Muscle of back (tissue), 11 donors: Measurements from ENCODE around the gene MSI1. TPM values are rescaled to one million over a fixed set of nuclear protein-coding genes. Genes with fewer than 3 reads are reported as not detected.

Experiments
- DNase-seq, 3 donors: peaks; one replicate each; pipeline versions ENCODE4 v3.0.0 to v3.0.0-alpha.2; 2013
- polyA plus RNA-seq, 10 donors: library from polyadenylated mRNA; unstranded; fragments of 120-200 nt; gene quantifications; one replicate each; pipeline ENCODE4 v1.2.1, GENCODE V29; 2013; ENCODE audit not compliant: insufficient read length in 10 of 10

Gene MSI1
- polyA plus RNA-seq, 10 donors = 2.9 to 6.0 (median 3.9) TPM

DNA sequence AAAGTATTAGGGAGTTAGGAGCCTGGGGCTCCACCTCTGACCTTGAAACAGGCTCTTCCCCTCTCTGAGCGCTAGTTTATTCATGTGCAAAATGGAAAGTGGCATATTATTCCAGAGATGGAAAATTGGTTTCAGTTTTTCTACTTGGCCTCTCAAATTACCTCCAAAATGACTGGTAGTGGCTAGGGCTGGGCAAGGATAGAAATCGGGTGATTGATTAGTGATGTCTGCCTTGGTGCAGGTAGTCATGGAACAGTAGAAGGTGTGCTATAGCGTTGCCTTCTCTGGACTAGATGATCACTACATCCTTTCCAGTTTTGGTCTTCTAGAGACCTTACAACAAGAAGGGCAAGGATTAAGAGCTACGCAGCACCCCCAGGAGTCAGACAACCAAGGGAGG lies 8.6 kb upstream of the MSI1 start:
- DNase-seq = no peak

DNA sequence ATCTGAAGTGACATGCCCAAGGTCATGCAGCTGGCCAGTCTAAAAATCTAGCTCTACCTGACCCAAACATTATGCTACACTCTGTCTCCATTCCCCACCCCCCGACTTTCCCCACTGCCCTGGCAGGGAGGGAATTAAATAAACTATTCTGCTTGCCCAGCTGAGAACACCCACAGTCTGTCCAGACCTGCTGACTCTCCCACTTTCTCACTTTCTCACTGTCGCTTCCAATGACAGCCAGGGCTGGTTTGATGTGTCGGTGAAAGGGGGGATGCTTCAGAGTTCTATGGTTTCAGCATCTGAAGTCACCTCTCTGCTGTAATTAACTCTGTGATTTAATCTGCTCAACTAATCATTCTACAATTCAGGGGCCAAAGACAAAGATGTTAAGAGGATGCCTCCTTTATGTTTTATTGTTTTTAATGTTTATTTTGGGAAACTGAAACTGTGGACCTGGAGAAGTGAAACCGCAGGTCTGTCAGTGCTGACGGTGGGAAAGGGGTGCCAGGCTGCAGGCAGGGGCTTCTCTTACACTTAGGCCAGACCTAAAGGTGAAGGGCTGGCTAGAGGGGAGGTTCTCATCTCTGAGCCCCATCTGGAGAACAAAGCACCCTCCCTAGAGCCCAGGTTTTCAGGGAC lies 8.1 kb upstream of the MSI1 start:
- DNase-seq = no peak

DNA sequence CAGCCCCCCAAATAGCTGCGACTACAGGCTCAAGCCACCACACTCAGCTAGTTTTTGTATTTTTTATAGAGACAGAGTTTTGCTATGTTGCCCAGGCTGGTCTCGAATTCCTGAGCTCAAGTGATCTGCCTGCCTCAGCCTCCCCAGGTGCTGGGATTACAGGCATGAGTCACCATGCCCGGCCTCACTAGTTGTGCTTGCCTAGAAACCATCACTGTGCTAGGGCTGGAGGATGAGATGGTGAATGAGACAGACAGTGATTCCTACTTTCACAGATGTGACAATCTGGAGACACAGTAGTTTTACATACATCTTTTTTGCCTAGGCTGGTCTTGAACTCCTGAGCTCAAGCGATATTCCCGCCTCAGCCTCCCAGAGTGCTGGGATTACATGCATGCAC lies 7.5 kb upstream of the MSI1 start:
- DNase-seq = no peak

DNA sequence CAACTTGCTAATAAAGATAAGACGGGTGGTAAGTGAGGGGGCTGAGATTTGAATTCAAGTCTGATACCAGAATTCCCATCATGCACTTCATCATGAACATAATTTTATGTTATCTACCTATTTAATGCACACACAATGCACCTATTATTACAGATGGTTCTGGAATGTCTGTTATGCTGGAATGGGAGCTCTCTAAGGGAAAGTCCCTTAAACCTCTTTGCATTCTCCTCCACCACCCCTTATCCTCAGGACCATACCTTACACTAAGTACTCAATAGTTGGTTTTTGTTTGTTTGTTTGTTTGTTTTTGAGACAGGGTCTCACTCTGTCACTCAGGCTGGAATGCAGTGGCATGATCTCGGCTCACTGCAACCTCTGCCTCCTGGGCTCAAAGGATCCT lies 7.0 kb upstream of the MSI1 start:
- no peak for DNase-seq

DNA sequence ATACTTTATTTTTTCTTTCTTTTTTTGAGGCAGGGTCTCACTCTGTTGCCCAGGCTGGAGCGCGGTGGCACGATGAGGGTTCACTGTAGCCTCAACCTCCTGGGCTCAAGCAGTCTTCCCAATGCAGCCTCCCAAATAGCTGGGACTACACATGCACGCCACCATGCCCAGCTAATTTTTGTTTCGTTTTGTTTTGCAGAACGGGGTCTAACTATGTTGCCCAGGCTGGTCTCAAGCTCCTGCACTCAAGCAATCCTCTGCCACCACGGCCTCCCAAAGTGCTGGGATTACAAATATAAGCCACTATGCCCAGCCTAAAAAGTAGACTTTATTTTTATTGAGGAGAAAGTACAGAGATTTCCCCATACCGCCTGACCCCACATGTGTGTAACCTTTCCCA lies 4.7 kb upstream of the MSI1 start:
- DNase-seq = no peak

DNA sequence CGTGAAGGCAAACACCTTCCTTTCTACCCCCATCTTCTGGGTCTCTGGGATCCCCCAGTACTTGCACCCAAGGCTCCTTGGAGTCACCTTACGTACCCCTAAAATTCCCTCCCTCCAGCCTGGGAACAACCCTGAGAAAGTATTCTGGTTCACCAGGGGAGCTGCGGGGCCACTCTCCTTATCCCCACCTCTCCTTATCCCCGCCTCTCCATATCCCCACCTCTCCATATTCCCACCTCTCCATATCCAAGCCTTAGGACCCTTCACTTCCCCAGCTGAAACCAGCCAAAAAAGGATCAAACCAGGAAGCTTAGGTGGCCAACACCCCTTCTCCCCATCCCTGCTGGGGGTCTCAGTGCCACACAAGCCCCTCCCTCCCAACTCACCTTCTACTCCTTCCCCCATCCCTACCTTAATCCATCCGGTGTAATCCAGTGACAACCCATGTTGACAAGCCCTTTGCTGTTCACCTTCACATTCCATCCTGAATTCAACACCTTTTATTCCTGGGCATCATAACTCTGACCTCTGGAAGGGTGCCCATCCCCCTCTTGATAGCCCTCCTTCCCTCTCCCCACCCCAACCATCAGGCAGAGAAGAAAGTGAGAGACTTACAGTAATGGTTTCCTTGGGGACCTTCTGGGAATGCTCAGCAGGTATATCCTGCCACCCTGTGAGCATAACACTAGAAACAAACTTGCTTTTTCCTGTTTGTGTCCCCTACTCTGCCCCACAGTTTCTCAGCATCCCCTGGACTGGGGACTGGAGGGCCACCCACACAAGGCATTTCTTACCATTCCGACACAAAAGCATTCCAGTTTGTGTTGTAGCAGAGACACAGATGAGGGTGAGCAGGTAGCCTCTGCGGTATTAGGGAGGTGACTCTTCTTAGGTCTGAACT lies 1.6 kb upstream of the MSI1 start:
- DNase-seq = no peak

DNA sequence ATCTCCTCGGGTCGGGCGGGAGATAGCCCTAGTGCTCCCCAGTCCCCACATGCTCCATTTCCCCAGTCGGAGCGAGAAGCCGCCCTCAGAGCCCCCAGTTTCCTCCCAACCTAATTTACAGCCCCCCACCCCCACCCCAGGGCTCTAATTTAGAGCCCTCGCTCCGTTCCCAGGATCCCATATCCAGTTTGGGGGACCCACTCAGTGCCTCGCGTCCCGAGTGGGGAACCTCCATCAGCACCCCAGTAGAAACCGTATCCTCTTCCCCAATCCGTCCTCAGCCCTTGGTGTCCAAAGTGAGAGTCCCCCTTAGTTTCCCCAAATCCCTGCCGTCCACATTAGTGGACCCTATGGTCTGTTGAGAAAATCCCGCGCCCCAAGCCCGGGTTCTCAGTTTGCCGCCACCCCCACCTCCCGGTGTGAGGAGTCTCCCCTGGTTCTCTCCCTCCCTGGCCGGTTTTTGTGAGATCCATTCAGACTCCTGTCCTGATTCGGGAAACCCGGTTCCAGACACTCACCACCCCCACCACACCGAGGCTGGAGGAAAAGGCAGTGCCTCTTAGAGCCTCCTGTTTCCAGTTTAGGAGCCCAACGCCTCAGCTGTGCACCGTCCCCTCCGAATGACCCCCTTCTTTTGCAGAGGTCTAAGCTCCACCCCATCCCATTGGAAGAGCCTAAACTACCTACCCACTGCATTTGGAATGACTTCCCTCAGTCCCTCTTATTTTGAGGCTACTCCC lies 809 bp upstream of the MSI1 start:
- DNase-seq = no peak

DNA sequence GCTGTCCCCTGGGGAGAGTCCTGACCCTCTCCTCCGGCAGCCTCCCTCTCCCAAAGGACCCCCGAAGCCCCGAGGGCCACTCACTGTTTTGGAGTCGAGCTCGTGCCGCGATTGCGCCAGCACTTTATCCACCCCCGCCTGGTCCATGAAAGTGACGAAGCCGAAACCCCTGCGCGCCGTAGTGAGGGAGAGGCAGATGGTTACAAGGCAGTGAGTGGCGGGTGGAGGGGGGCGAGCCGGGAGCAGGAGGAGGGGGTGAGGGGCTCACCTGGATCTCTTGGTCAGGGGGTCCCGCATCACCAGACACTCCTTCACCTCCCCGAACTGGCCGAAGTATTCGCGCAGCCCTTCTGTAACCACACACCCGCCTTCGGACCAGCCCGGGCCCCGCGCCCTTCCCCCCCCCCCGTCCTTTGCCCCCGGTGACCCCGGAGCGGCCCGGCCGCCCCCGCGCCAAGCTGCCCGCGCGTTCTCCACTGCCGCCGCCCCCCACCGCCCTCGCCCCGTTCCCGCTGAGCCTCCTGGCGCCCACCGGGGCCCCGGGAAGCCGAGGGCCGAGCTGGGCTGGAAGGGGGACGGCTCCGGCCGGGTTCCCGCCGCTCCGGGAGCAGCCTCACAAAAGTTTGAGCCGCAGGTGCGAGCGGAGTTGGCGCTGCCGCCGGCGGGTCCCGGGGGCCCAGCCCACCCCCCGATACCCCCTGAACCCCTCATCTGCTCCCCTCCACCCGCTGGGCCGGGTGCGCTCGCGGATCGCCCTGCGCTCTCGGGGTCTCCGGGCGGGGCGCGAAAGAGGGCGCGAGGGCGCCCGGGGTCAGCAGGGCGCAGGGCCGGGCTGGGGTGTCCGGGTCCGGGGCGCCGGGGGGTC lies 808 bp downstream of the MSI1 start:
- DNase-seq = peak in 2 of 3 donors; percentile 19 to 25

DNA sequence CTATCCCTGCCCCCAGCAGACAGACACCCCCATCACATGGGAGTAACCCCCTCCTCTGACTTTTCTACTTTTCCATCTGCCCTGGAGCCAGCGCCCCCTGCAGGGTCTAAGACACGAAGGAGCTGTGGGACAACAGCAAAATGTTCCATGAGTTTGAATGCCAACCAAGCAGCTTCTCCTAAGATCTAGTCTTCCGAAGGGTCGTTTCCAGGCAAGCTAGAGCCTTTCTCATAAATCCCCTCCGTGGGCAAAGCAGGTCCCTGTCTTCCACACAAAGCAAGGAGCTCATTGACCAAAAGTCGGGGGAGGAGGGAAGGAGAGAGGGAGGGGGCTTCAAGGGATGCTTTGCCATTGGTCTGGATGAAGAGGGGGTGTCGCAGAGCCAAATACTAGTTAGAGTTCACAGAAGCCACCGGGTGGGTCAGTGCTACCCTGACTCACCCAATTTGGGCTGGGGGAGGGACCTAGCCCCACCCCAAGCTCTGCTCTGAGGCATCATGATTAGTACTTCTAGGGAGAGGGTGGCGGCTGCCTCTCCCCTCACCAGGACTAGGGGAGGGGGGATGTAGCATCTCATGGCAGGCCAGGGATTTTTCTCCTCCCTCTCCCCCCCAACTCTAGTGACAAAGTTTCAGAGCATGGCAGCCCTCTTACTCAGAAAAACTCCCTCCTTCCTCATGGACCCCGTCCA lies 1.6 kb downstream of the MSI1 start:
- peak in 1 of 3 donors; percentile 26 for DNase-seq

DNA sequence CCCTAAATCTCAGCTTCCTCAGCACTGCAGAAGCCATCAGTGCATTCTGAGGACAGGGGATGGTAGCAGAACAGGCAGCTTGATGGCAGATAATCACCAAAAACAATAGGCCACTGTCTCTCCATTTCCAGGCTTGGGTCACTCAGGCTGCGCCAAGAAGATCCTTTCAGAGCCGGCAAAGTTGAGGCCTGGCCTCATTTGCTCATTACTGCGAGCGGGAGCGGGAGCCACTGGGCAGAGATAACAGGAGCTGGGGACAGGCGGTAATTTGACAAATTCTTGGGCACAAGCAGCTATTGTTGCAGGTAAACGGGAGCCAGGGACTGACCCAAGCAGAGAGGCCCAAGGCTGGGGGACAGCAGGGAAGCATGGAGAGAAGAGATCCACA lies 2.1 kb downstream of the MSI1 start:
- DNase-seq = no peak

DNA sequence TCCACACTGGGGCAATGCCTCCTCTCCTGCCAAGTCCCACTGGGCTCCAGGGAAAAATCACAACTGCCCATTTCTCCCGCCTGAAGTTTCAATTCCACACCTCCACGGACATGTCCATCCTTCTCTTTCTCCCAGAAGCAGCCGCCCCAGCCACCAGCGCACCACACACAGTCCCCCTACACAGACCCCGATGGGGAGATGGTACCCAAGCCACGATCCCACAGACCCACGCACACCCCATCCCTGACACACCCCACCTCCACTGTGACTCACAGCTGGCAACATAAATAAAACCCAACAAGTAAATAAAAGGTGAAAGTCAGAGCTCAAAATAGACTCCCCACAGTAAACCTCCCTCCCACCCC lies 2.6 kb downstream of the MSI1 start:
- DNase-seq = no peak

DNA sequence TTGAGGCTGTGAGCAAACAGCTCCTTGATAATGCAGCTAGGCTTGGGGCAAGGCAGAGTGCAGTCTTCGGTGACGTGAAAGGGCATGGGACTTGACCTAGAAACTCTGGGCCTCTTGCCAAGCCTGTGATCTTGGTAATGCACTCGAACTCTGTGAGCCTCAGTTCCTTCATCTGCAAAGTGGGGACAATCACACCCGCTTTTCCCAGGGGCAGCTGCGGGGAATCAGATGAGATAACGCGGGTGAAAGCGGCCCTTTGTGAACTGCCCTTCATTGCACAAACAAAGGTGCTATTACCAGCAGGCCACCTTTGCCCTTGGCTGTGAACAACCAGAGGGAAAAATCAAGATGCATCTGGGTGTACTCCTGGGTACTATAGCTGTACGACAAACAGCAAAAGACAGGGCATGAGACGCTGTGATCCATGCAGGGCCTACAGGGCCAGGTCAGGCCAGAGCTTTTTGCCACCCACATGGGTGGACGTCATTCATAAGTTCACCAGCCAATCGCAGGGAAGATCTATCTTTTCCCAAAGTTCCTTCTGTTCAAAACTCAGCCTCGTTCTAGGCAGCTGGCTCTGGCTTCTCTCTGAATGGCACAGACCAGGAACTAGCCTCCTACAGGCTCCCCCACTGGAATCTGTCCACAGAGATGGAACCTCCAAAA lies 3.2 kb downstream of the MSI1 start:
- no peak for DNase-seq

DNA sequence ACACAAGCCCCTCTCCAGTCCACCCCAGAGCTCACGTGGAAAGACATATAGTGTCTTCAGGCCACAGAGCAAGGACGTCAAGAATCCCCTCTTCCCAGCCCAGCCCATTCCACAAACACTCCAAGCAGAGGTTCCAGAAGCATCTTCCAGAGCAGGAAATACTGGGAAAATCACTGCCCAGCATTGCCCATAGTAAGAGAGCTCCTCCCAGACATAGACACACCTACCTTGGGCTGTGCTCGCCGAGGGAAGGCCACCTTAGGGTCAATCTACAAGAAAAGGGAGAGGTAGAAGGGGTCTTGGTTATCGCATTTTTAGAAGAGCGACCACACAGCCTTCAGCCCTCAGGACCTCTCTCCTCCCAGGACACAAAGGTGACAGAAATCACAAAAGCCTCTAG lies 4.5 kb downstream of the MSI1 start:
- no peak for DNase-seq

DNA sequence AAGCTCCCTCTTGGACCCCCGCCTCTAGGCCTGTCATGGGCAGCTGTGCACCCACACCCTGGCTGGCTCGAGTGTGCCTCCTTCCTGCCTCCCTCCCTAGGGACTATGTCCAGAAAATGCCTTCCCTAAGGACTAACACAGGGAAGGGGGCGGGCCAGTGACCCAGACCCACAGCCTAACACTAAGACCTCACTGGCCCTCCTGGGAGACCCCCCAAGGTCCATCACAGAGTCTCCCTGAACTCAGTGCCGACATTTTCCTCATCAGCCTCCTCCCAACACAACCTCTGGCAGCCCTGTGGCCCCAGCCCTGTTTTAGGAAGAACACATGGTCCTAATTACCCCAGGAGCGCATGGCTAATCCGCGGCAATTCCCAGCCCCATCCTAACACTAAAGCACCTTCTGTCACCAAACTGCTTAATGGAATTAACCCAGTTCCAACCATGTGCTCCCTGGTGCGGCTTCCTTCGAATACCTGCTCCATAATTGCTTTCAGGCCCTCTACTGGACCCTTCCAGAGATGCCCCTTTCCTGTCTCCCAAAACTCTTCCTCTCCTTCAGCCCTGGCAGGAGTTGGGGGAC lies 5.6 kb downstream of the MSI1 start:
- DNase-seq = no peak

DNA sequence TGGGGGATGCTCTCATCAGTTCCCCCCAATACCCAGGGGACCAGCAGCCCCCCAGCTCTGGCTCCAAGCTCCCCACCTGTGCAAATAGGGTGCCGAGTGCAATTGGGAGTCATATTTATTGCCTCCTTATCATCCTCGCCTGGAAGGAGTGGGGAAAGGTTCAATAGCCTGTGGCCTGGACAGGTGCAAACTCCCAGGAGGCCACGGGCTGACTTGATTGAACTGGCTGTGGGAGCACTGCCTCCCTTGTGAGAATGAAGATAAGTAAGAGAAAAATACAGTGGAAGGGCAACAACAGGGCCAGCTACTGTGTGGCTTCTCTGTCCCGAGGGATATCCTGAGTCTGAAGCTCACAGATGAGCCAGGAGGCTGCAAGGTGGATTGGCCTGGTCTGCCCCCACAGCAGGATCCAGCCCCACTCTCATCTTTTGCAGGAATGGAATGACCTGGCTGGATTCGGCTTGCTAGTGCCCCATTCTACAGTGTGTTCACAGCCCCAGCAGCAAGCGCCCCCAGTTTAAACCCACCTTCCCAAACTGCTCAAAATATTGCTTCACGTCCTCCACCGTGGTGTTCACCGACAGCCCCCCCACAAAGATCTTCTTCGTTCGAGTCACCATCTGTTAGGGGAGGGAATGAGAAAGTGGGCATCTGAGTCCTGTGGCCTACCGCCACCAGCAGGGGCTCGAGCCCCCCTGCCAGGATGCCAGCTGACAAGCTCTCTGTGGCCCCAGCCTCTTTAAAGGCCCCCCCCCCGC lies 6.3 kb downstream of the MSI1 start:
- no peak for DNase-seq

DNA sequence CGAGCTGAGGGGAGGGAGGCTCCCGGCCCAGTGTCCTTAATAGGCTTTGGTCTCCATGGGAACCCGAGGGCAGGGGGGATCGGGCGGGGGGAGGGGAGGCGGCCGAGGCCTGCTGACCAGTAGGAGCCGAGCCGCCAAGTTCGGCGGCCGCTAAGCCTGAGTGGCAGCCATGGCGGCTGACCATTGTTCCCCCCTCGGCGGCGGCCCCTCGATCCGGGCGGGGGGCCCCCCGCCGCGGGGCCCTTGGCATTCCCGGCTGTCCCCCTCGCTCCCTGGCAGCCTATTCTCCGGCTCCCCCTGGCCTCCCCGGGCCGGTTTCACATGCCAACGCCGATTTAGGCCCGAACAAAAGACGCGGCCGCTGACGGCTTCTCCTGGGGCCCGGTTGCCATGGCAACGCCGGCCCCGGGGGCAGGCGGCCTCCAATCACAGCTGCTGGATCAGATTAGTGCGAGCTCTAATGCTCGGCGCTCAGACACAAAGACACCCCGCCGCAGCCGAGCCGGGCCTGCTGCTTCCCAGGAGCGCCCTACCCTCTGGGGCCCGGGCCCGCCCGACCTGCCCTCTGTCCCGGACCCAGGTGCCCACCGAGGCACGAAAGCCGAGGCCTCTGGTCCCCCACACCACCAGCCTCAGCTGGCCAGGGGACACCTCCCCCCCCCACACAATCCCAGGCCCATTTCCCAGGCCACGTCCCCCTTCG lies 7.3 kb downstream of the MSI1 start:
- DNase-seq = peak; percentile 69 to 92 (median 83)

DNA sequence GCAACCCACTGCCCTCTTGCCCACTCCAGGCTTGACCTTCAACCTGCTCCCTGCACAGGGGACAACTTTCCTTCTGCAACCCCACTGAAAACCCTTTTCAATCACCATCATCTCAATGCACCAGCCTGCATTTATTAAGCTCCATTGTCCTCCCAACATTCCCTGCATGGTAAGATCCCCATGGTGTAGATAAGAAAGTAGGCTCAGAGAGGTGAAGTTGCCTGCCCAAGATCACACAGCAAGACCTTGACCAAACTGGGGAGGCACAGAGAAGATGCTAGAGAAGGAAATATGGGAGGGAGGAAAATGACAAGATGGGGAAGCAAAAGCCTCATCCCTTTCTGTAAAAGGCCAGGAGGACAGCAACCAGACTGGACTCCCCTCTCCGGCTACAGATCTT lies 9.8 kb downstream of the MSI1 start:
- DNase-seq = no peak

DNA sequence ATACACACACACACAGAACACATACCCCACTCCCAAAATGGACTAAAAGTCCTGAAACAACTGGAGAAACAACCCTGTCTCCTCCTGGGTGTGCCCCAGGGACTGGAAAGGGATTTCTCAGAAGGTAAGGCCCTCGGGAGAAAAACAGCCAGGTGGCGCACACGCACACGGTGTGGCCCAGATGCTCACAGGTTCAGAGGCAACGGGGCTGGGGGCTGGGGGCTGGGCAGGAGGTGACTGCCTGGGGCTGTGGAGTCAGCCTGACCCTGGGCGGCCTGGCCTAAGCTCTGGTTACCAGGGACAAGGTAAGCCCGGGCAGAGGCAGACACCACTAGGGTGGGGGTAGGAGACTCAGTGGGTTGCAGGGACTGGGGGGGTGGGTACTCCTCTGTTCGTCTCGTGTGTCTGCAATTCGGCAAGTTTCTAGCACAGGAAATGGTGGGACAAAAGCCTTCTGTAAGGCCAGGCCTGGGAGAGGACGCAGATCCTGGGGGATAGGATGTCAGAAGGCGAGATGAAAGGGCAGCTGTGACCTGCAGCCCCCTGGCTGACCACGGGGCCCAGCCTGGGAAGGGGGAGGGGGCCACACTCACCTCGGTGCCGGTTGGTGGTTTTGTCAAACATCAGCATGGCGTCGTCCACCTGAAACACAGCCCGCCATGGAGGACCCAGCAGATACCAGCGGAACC lies 10.4 kb downstream of the MSI1 start:
- DNase-seq = no peak
